Fibroblast of skin of back (primary cell): ENCODE results near the gene SYNPO. TPM values are rescaled to one million over a fixed set of nuclear protein-coding genes. Genes with fewer than 3 reads are reported as not detected.

Source experiments
- DNase-seq: peaks from one replicate; pipeline ENCODE4 v3.0.0-alpha.2; 2013
- polyA plus RNA-seq, 2 experiments: library from polyadenylated mRNA; unstranded; fragments of 120-200 nt; gene quantifications; one replicate each; pipeline ENCODE4 v1.2.1, GENCODE V29; 2013; ENCODE audit not compliant: insufficient read length in 2 of 2

Gene SYNPO
- 18.9 TPM for polyA plus RNA-seq (2013, experiment 1 of 2; ENCODE audit: insufficient read length)
- 30.4 TPM for polyA plus RNA-seq (2013, experiment 2 of 2; ENCODE audit: insufficient read length)

- DNase-seq = peak; percentile 92
These were observed at the start of gene SYNPO for GRCh38 chr5:150640311-150641005. Gene SYNPO (plus strand): TSS chr5:150640660. CDS start chr5:150648276, 7,616 bp downstream.

GRCh38 chr5:150590979-150591695 is 49.3 kb upstream of the SYNPO start:
- DNase-seq = no peak

GRCh38 chr5:150593593-150593992 is 46.9 kb upstream of the SYNPO start:
- no peak for DNase-seq

GRCh38 chr5:150593996-150594395 is 46.5 kb upstream of the SYNPO start:
- no peak for DNase-seq

GRCh38 chr5:150595466-150596031 is 44.9 kb upstream of the SYNPO start:
- peak; percentile 74 for DNase-seq

- peak; percentile 41 for DNase-seq
These were observed 44.1 kb upstream of the SYNPO start for GRCh38 chr5:150596313-150596712.

GRCh38 chr5:150596826-150597225 is 43.6 kb upstream of the SYNPO start:
- no peak for DNase-seq

GRCh38 chr5:150598006-150598405 is 42.5 kb upstream of the SYNPO start:
- DNase-seq = no peak

- no peak for DNase-seq
These were observed 41.6 kb upstream of the SYNPO start for GRCh38 chr5:150598821-150599273.

- DNase-seq = no peak
These were observed 41.2 kb upstream of the SYNPO start for GRCh38 chr5:150599281-150599680.

- peak; percentile 82 for DNase-seq
These were observed 40.4 kb upstream of the SYNPO start for GRCh38 chr5:150599917-150600511.

- peak; percentile 69 for DNase-seq
These were observed 39.6 kb upstream of the SYNPO start for GRCh38 chr5:150600616-150601490.

- no peak for DNase-seq
These were observed 38.7 kb upstream of the SYNPO start for GRCh38 chr5:150601491-150602345.

- no peak for DNase-seq
These were observed 37.4 kb upstream of the SYNPO start for GRCh38 chr5:150603052-150603451.

- no peak for DNase-seq
These were observed 37.0 kb upstream of the SYNPO start for GRCh38 chr5:150603491-150603890.

- DNase-seq = no peak
These were observed 36.5 kb upstream of the SYNPO start for GRCh38 chr5:150604010-150604409.

GRCh38 chr5:150604894-150605440 is 35.5 kb upstream of the SYNPO start:
- DNase-seq = no peak

- DNase-seq = no peak
These were observed 34.9 kb upstream of the SYNPO start for GRCh38 chr5:150605546-150605945.

- no peak for DNase-seq
These were observed 34.0 kb upstream of the SYNPO start for GRCh38 chr5:150606476-150606875.

- no peak for DNase-seq
These were observed 33.4 kb upstream of the SYNPO start for GRCh38 chr5:150607105-150607504.

GRCh38 chr5:150607991-150608390 is 32.5 kb upstream of the SYNPO start:
- DNase-seq = no peak
